Measurements from ENCODE around the gene CACFD1. TPM values are rescaled to one million over a fixed set of nuclear protein-coding genes. Genes with fewer than 3 reads are reported as not detected.

CACFD1 gene
- total RNA-seq, 1 donor: 2.3 TPM

DNA sequence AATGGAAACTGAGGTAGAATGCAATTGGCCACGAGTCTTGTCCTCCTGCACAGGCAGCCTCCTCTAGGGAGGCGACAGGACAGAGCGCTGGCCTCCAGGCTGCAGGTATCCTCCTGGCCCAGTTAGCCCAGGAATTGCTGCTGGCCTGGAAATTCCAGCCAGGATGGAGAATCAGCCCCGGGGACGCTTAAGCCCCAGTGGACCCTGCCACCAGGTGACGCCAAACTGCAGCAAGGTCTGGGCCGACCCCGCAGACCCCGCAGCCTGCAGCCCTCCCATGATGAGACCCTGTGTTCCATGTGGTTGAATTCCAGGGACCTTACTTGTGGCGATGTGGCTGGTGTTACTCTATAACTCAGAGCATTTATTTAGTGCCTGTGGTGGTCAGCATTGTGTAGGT, 7.3 kb downstream of the CACFD1 start:
- H3K4me3 ChIP-seq (ENCODE audit: low read length): no peak overlapping the region
- no peaks in the 10 kb centered on the region for H3K27me3 ChIP-seq (ENCODE audit: insufficient read depth, low read length)
- peaks cover 16% of the 10 kb centered on the region for H3K4me1 ChIP-seq (ENCODE audit: insufficient read depth, low read length)
- H3K9me3 ChIP-seq (ENCODE audit: low read depth, low read length): no peaks in the 10 kb centered on the region

DNA sequence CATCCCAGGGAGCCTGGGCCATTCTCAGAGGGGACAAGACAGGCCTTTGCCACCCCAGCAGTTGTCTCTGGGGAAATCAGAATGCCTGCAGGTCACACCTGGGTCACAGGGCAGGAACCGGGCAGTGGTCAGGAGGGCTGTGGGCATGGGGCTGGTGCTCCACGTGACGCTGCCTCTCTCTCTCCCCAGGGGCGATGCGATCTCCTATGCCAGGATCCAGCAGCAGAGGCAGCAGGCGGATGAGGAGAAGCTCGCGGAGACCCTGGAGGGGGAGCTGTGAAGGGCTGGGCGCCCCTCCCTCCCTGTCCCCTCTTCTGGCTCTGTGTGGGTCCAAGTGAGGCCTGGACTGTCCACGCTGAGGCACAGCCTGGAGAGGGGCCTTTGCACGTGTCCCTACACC, 8.6 kb downstream of the CACFD1 start:
- no peak overlapping the region for H3K4me3 ChIP-seq (ENCODE audit: low read length)
- no peaks in the 10 kb centered on the region for H3K27me3 ChIP-seq (ENCODE audit: insufficient read depth, low read length)
- H3K9me3 ChIP-seq (ENCODE audit: low read depth, low read length): no peaks in the 10 kb centered on the region
- H3K4me1 ChIP-seq (ENCODE audit: insufficient read depth, low read length): peaks cover 26% of the 10 kb centered on the region

DNA sequence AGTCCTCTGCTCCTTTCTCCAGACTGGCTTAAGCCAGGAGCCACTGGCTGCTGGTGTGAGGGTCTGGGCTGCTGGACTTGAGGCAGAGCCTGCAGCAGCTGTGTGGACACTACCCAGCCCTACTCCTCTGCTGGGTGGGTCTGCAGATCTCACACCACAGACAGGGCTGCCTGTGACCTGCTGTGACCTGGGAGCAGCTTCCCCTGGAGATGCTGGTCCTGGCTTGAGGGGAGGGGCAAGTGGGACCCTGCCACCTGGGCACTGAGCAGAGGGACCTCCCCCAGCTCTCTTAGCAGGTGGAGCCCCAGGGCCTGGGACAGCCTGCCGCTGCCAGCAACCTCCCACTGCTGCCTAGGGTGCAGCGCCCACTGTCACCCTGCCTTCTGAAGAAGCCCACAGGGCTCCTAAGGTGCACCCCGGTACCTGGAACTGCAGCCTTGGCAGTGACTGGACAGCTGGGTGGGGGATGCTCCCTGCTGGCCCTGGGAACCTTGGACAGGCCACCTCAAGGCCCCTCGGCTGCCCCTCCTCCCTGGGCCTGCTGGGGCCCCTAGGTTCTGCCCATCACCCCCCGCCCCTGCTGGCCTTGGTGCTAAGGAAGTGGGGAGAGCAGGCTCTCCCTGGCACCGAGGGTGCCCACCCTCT, 9.1 kb downstream of the CACFD1 start:
- Histone ChIP-seq H3K27me3 (ENCODE audit: insufficient read depth, low read length) (no peaks in the 10 kb centered on the region), H3K4me3 (ENCODE audit: low read length) (no peak overlapping the region), H3K9me3 (ENCODE audit: low read depth, low read length) (no peaks in the 10 kb centered on the region), H3K4me1 (ENCODE audit: insufficient read depth, low read length) (peaks cover 31% of the 10 kb centered on the region)

DNA sequence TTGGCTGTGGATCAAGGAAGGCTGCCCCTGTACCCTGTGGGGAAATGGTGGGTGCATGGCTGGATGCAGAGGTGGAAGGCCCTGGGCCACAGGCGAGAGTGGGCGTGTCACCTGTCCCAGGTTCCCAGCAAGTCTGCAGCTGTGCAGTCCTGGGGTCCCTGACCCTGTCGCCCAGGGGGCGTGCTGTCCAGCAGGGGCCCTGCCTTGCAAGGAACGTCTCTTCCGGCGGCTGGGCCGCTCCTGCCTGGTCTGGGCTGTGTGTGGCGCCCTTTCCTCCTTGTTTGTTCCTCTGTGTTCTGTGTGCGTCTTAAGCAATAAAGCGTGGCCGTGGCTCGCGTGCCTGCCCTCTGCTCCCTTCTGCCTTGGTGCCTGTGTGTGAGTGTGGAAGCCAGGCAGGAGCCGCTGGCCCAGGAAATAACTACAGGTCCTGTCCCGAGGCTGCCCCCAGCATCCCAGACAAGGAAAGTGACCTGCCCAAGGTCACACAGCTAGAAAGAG, 10.7 kb downstream of the CACFD1 start:
- peaks cover 47% of the 10 kb centered on the region for H3K4me1 ChIP-seq (ENCODE audit: insufficient read depth, low read length)
- H3K27me3 ChIP-seq (ENCODE audit: insufficient read depth, low read length): no peaks in the 10 kb centered on the region
- no peak overlapping the region for H3K4me3 ChIP-seq (ENCODE audit: low read length)
- H3K9me3 ChIP-seq (ENCODE audit: low read depth, low read length): no peaks in the 10 kb centered on the region

DNA sequence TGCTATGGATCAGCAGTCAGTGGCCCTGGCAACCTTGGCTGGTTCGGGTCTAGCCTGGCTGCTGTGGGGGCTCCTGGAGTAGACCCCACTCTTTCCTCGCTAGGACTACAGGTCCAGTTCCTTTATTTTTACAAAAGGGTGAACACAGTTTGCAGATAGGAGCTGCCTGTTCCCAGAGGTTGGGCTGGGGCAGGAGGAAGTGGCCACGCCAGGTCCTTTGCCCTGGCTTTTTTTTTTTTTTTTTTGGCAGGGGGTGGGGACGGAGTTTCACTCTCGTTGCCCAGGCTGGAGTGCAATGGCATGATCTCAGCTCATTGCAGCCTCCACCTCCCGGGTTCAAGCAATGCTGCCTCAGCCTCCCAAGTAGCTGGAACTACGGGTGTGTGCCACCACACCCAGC, 11.2 kb downstream of the CACFD1 start:
- H3K4me3 ChIP-seq (ENCODE audit: low read length): no peak overlapping the region
- no peaks in the 10 kb centered on the region for H3K9me3 ChIP-seq (ENCODE audit: low read depth, low read length)
- H3K27me3 ChIP-seq (ENCODE audit: insufficient read depth, low read length): no peaks in the 10 kb centered on the region
- peaks cover 52% of the 10 kb centered on the region for H3K4me1 ChIP-seq (ENCODE audit: insufficient read depth, low read length)

DNA sequence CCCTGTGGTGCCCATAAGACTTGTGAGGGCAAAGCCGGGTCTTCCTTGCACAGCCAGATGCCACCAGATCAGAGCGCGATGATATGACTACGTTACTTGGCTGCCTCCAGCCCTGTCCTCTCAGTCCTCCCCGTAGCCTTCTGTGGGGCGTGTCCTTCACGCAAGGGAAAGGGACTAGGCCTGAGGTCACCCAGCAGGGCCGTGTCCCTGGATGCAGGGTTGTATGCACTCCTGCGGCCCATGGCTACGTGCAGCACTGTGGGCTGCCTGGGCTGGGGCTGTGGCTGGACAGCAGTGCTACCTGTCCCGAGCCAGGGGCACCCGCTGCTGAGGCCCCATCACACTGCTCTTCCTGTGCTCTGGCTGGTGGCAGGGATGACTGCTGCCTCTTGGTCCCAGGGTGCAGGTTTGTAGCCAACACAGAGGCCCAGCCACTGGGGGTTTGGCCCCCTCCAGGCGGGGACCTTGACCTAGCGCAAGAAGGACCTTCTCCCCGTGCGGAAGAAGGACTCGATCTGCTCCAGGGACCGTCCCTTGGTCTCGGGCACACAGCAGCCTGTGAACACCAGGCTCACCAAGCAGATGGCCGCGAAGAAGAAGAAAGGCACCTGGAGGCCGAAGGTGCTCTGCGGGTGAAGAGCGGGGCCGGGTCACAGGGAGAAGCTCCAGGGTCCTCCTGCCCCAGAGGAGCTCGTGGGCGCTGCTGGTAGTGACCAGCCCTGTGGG, 11.9 kb downstream of the CACFD1 start:
- peaks cover 59% of the 10 kb centered on the region for H3K4me1 ChIP-seq (ENCODE audit: insufficient read depth, low read length)
- no peaks in the 10 kb centered on the region for H3K27me3 ChIP-seq (ENCODE audit: insufficient read depth, low read length)
- no peak overlapping the region for H3K4me3 ChIP-seq (ENCODE audit: low read length)
- H3K9me3 ChIP-seq (ENCODE audit: low read depth, low read length): no peaks in the 10 kb centered on the region

DNA sequence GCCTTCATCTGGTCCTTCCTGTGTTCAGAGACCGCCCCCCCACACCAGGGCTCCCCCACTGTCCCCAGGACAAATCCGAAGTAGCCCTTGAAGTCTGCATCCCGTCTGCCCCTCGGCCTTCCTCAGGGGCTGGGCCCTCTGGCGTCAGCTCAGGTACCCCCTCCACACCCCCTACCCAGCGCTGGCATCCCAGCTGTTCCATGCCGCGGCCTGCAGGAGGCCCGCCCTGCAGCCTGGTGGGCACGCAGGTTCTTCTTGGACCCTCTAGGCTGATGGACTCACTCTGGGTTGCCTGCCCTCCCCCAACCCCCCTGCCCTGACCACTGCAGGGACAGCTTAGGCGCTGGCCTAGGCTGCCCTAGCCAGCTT, 12.5 kb downstream of the CACFD1 start:
- no peaks in the 10 kb centered on the region for H3K9me3 ChIP-seq (ENCODE audit: low read depth, low read length)
- peaks cover 65% of the 10 kb centered on the region for H3K4me1 ChIP-seq (ENCODE audit: insufficient read depth, low read length)
- H3K27me3 ChIP-seq (ENCODE audit: insufficient read depth, low read length): no peaks in the 10 kb centered on the region
- no peak overlapping the region for H3K4me3 ChIP-seq (ENCODE audit: low read length)

DNA sequence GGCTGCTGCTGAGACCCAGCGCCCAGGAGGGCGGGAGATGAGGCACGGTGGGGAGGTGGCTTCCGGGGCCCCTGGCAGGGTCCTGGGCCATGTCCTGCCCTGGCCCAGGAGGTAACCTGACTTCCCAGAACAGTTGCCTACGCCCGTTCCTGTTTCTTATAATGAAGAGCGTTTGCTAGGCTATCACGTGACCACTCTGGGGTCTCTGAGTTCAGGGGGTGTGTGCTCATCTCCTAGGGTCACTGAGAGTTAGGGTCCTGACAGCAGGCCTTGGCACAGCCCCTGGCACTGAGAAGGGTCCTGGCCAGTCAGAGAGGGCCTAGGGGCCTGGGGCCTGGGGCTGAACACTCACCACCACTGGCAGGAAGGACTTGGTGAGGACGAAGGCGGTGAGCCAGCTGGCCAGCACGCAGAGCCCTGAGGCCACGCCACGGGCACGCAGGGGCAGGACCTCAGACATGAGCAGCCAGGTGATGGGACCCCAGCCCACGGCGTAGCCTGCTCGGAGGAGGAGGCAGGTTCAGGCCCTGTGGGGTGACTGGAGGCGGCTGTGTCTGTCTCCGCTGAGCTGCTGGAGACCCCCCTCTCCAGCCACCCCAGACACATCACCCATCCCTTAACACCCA, 13.1 kb downstream of the CACFD1 start:
- no peaks in the 10 kb centered on the region for H3K9me3 ChIP-seq (ENCODE audit: low read depth, low read length)
- peaks cover 71% of the 10 kb centered on the region for H3K4me1 ChIP-seq (ENCODE audit: insufficient read depth, low read length)
- no peak overlapping the region for H3K4me3 ChIP-seq (ENCODE audit: low read length)
- no peaks in the 10 kb centered on the region for H3K27me3 ChIP-seq (ENCODE audit: insufficient read depth, low read length)

DNA sequence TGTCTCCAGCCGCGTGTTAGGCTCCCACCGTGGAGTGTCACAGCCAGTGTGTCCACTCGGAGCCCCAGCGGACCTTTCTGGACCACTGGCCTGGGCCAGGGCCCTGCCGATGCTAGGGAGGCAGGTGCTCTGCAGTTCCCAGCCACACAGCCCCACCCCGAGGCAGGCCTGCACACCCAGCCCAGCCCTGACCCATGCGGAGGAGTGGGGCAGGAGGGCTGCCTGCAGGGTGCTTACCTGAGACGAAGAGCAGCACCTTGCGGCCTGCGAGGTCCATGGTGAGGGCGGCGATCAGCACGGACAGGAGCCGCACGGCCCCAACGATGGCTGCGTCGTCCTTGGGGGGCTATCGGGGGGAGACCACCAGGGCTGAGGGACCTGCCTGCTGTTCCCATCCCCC, 14.0 kb downstream of the CACFD1 start:
- Histone ChIP-seq H3K4me1 (ENCODE audit: insufficient read depth, low read length) (peaks cover 79% of the 10 kb centered on the region), H3K4me3 (ENCODE audit: low read length) (no peak overlapping the region), H3K27me3 (ENCODE audit: insufficient read depth, low read length) (no peaks in the 10 kb centered on the region), H3K9me3 (ENCODE audit: low read depth, low read length) (no peaks in the 10 kb centered on the region)

DNA sequence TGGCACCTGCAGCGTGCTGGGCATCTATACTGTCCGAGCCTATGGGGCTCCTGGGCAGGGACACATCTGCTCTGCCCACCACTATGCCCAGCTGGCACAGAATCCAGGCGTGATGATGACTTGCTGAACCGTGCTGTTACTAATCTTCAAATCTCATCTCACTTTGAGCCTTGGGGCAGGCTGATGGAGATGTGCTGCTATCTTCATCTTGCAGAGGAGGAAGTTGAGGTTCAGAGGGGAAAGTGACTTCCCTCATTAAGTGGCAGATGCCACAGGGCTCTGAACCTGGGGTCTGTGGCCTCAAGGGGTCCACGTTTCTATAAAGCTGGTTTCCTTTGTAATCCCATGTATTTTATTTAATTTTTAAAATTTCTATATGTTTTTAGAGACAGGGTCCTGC, 14.4 kb downstream of the CACFD1 start:
- peaks cover 82% of the 10 kb centered on the region for H3K4me1 ChIP-seq (ENCODE audit: insufficient read depth, low read length)

DNA sequence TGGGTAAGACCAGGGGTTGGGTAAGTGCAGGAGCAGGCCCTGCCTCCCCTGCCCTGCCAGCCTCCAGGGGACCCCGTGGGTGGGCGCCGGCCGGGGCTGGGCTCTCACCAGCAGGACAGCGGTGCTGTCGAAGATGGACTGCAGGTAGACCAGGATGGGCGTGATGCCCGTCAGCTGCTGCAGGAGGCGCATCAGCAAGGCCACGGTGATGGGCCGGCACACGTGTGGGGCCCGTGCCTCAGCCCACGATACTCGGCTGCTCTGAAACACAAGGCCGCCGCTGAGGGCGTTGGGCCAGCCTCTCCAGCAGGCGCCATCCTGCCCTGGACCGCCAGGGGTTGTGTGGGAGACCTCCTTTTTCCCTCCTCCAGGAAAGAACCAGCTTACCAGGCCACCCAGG, 15.1 kb downstream of the CACFD1 start:
- Histone ChIP-seq H3K4me1 (ENCODE audit: insufficient read depth, low read length) (peaks cover 88% of the 10 kb centered on the region), H3K4me3 (ENCODE audit: low read length) (no peak overlapping the region), H3K27me3 (ENCODE audit: insufficient read depth, low read length) (no peaks in the 10 kb centered on the region), H3K9me3 (ENCODE audit: low read depth, low read length) (no peaks in the 10 kb centered on the region)

More for the DNA sequence above, 14.4 kb downstream of the CACFD1 start:
- H3K9me3 ChIP-seq (ENCODE audit: low read depth, low read length): no peaks in the 10 kb centered on the region
- no peaks in the 10 kb centered on the region for H3K27me3 ChIP-seq (ENCODE audit: insufficient read depth, low read length)
- H3K4me3 ChIP-seq (ENCODE audit: low read length): no peak overlapping the region

DNA sequence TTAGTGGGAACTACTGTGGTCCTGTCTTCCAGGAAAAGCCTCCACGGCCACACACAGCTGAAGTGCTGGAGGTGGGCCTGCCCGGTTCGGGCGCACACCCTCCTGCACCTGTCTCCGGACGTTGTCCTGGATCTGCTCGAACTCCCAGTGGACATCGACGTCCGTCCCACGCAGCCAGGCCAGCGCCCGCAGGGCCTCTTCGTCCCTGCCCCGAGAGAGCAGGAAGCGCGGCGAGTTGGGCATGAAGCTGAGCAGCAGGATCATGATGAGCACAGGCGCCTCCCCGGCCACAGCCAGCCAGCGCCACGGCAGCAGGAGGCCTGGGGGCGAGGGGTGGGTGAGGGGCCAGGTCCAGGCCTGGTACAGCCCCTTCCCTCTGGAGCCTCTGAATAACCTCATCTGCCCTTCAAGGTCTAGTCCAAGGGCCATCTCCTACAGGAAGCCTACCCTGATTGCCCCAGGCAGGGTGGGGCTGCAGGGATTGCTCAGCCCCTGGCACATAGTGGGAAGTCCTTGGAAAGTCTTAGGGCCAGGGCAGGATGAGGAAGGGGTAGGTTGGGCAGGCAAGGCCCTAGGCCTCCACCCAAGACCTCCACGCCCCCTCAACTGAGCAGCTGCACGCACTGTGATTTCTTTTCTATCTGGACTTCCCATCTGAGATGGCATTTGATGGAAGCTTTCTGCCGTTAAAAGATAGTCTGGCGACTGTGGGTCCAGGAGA, 15.7 kb downstream of the CACFD1 start:
- Histone ChIP-seq H3K9me3 (ENCODE audit: low read depth, low read length) (no peaks in the 10 kb centered on the region), H3K4me3 (ENCODE audit: low read length) (no peak overlapping the region), H3K27me3 (ENCODE audit: insufficient read depth, low read length) (no peaks in the 10 kb centered on the region), H3K4me1 (ENCODE audit: insufficient read depth, low read length) (peaks cover 90% of the 10 kb centered on the region)

DNA sequence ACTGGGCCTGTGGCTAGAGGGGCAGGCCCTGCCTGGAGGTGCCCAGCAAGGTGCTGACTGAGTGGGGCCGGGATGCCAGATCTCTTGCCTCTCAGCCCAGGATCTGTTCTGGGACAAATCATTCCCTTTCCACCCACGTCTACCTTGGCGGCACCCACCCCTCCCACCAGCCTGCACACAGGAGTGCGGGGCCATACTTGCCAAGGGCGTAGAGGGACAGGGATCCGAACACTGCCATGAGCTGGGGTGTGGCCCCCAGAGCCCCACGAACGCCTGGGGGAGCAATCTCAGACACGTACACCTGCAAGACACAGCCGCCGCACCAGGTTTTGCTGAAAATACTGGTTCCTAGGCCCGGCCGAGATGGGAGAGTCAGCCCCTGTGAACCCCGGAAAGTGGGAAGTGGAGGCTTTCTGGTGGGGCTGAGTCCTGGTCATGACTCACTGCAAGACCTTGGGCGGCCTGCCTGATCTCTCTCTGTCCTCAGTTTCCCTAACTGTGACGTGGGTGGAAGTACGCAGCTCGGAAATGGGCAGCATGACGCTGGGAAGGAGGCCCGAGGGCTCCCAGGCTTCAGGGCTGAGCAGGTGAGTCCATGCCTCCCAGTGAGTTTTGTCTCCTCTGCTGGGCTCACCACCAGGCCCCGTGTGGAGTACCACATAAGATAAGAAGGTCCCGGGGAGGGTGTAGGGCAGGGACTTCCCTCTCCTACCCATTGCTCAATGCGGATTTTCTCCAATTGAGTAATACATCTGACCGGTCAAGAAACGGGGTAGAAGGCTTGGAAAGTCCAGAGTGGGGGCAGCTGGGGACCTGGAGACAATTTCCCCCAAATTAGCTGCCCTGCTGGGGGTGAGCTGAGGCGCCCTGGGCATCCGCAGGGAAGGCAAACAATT, 16.5 kb downstream of the CACFD1 start:
- Histone ChIP-seq H3K9me3 (ENCODE audit: low read depth, low read length) (no peaks in the 10 kb centered on the region), H3K4me3 (ENCODE audit: low read length) (peak overlapping the region; percentile 18), H3K27me3 (ENCODE audit: insufficient read depth, low read length) (no peaks in the 10 kb centered on the region), H3K4me1 (ENCODE audit: insufficient read depth, low read length) (peaks cover 83% of the 10 kb centered on the region)

DNA sequence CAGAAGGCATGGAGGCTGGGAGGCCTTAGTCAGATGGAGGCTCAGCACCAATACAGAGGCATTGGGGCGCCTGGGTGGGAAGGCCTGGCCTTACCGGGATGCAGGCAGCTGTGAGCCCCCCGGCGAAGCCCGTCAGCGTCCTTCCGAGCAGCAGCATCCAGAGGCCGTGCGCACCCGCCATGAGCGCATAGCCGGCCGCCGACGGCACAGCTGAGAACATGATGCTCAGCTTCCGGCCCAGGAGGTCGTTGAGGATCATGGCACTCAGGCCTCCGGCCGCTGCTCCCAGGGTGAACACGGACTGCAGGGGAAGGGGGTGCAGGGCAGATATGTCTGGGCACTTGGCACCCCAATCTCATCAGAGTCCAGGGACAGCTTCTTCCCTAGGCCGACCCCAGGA, 17.2 kb downstream of the CACFD1 start:
- H3K27me3 ChIP-seq (ENCODE audit: insufficient read depth, low read length): no peaks in the 10 kb centered on the region
- peaks cover 76% of the 10 kb centered on the region for H3K4me1 ChIP-seq (ENCODE audit: insufficient read depth, low read length)
- no peaks in the 10 kb centered on the region for H3K9me3 ChIP-seq (ENCODE audit: low read depth, low read length)
- H3K4me3 ChIP-seq (ENCODE audit: low read length): peak overlapping the region; percentile 18
